ENCODE measurements around the gene ODAD4. TPM values are rescaled to one million over a fixed set of nuclear protein-coding genes. Genes with fewer than 3 reads are reported as not detected.

Gene ODAD4
- total RNA-seq, 4 donors from 2014 or later: 3.7 to 5.4 (median 5.2) TPM

DNA sequence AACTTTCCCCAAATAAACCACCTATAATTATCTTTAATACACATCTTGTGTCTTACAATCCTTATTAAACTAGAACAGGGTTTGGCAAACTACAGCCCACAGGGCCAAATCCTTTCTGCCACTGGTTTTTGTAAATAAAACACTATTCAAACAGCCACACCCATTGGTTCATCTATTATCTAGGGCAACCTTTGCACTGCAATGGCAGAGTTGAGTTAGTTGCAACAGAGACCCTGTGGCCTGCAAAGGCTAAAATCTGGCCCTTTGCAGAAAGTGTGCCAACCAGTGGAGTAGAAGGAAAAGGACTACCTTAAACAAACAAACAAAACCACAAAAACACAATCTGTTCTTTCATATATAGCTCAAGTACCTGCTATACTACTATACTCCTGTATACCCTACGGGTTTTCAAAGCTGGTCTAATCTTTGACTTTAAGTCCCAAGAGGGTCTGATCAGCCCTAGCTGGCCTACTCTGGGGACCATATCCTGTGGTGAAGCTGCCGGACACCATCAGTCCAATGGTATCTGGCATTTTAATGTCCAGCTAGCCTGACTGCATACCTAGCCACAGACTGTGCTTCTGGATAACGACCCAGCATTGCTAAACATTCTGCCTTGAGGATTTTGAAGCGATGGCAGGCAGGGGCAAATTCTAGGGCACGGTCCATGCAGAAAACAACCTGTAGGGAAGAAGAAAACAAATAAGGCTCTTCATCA lies 59.4 kb downstream of the ODAD4 start:
- peaks cover 0 to 100% (median 38%) of the 10 kb centered on the region in 3 donors for H3K36me3 ChIP-seq
- no peak for DNase-seq (ENCODE audit: low spot score in 2 of 2)
- WGBS, 2 donors: 84 to 88% methylated on average over 5 of the region's 5 CpGs

GRCh38 chr17:41992576-41992975 lies 62.2 kb downstream of the ODAD4 start:
- Histone ChIP-seq H3K36me3 (peaks cover 3 to 100% (median 34%) of the 10 kb centered on the region in 3 donors), H3K27ac (peak overlapping the region; percentile 32 to 83 (median 62)), H3K4me1 (peaks cover 0 to 14% (median 8%) of the 10 kb centered on the region in 4 donors), H3K4me3 (no peak overlapping the region), H3K27me3 (no peaks in the 10 kb centered on the region), H3K9me3 (no peaks in the 10 kb centered on the region)
- TF ChIP-seq POLR2A (IDR thresholded peaks at IDR 0.05) (peak in 1 of 2 donors; percentile 8), EP300 (IDR thresholded peaks at IDR 0.05) (peak in 1 of 2 donors; percentile 8)
- TF ChIP-seq, protein P1, sequence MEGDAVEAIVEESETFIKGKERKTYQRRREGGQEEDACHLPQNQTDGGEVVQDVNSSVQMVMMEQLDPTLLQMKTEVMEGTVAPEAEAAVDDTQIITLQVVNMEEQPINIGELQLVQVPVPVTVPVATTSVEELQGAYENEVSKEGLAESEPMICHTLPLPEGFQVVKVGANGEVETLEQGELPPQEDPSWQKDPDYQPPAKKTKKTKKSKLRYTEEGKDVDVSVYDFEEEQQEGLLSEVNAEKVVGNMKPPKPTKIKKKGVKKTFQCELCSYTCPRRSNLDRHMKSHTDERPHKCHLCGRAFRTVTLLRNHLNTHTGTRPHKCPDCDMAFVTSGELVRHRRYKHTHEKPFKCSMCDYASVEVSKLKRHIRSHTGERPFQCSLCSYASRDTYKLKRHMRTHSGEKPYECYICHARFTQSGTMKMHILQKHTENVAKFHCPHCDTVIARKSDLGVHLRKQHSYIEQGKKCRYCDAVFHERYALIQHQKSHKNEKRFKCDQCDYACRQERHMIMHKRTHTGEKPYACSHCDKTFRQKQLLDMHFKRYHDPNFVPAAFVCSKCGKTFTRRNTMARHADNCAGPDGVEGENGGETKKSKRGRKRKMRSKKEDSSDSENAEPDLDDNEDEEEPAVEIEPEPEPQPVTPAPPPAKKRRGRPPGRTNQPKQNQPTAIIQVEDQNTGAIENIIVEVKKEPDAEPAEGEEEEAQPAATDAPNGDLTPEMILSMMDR (IDR thresholded peaks at IDR 0.05): no peak
- WGBS, 2 donors: 19 to 26% methylated on average over 3 of the region's 3 CpGs
- no peak for DNase-seq (ENCODE audit: low spot score in 2 of 2)

More for the DNA sequence above, 59.4 kb downstream of the ODAD4 start:
- Histone ChIP-seq H3K4me3 (no peak overlapping the region), H3K27me3 (no peaks in the 10 kb centered on the region), H3K9me3 (no peaks in the 10 kb centered on the region), H3K4me1 (peaks cover 0 to 14% (median 5%) of the 10 kb centered on the region in 4 donors), H3K27ac (peak overlapping the region in 1 of 4 donors; percentile 11)
- TF ChIP-seq POLR2A (IDR thresholded peaks at IDR 0.05) (no peak), EP300 (IDR thresholded peaks at IDR 0.05) (no peak)

DNA sequence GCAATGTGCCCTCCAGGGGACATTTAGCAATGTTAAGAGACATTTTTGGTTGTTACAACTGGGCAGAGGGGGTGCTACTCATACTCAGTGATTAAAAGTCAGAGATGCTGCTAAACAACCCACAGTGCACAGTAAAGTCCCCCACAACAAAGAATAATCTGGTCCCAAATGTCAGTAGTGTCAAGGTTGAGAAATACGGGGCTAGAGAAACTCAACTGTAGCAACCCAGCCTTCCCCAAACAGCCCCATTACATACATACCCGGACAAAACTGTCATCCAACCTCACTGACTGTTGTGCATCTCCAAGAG lies 66.4 kb downstream of the ODAD4 start:
- 74 to 93% methylated on average over 2 of the region's 2 CpGs for WGBS, 2 donors
- Histone ChIP-seq H3K4me1 (peaks cover 0 to 28% (median 21%) of the 10 kb centered on the region in 4 donors), H3K27me3 (no peaks in the 10 kb centered on the region), H3K4me3 (no peak overlapping the region), H3K27ac (peak overlapping the region in 2 of 4 donors; percentile 42 to 55), H3K36me3 (peaks cover 3 to 91% (median 38%) of the 10 kb centered on the region in 3 donors), H3K9me3 (no peaks in the 10 kb centered on the region)
- TF ChIP-seq EP300 (IDR thresholded peaks at IDR 0.05) (no peak), POLR2A (IDR thresholded peaks at IDR 0.05) (no peak)
- TF ChIP-seq, protein P1 (IDR thresholded peaks at IDR 0.05): no peak
- DNase-seq (ENCODE audit: low spot score in 2 of 2): no peak

- H3K4me1 ChIP-seq: peaks cover 0 to 35% (median 27%) of the 10 kb centered on the region in 4 donors
- H3K27ac ChIP-seq: peak overlapping the region in 1 of 4 donors; percentile 14
- H3K27me3 ChIP-seq: no peaks in the 10 kb centered on the region
- H3K9me3 ChIP-seq: no peaks in the 10 kb centered on the region
- TF ChIP-seq EP300 (IDR thresholded peaks at IDR 0.05) (no peak), POLR2A (IDR thresholded peaks at IDR 0.05) (no peak)
- TF ChIP-seq, protein P1 (IDR thresholded peaks at IDR 0.05): no peak
- 43 to 47% methylated on average over 2 of the region's 2 CpGs for WGBS, 2 donors
- H3K4me3 ChIP-seq: no peak overlapping the region
- DNase-seq (ENCODE audit: low spot score in 2 of 2): no peak
- H3K36me3 ChIP-seq: peaks cover 3 to 79% (median 31%) of the 10 kb centered on the region in 3 donors
Observed at GRCh38 chr17:41998497-41998896, 68.1 kb downstream of the ODAD4 start.

DNA sequence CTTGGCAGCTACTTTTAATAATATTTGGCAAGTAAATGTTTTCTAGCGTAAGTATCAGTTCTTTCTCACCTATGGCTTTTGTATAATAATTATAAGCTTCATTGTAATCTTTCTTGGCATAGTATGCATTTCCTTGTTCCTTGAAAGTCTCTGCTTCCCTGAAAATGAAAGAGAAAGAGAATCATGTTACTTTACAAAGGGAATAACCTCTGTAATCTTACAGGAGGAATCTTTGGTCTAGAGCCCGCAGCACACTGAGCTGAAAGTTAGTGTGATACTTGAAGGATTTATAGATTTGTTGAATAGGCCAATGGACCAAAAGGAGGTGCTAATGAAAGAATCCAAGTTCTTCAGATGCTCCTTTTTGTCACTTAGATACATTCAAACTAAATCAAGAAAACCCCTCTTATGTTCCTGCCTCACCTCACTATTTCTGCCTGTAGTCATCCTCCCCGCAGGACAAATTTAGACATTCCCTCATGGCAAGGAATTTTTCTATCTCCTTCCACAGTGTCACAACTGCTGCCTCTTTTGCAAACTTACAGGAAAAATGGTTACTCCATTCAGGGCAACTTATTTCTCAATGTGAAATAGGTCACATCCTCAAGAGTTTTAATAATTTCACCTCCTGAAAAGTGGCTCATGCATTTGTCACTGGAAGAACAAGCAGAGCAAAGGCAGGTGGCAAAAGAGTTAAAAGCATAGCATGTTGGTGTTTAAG lies 70.2 kb downstream of the ODAD4 start:
- TF ChIP-seq EP300 (IDR thresholded peaks at IDR 0.05) (no peak), POLR2A (IDR thresholded peaks at IDR 0.05) (no peak)
- TF ChIP-seq, protein P1 (IDR thresholded peaks at IDR 0.05): no peak
- Histone ChIP-seq H3K4me3 (no peak overlapping the region), H3K27ac (peak overlapping the region in 3 of 4 donors; percentile 41 to 83 (median 77)), H3K9me3 (no peaks in the 10 kb centered on the region), H3K36me3 (peaks cover 2 to 58% (median 15%) of the 10 kb centered on the region in 3 donors), H3K27me3 (no peaks in the 10 kb centered on the region), H3K4me1 (peaks cover 0 to 53% (median 43%) of the 10 kb centered on the region in 4 donors)
- WGBS, 2 donors: 81 to 83% methylated on average over 3 of the region's 3 CpGs
- no peak for DNase-seq (ENCODE audit: low spot score in 2 of 2)

Measured in tibial nerve (tissue), 4 donors.